Endothelial cell (in vitro differentiated cells): ENCODE results near the gene ADAP2. TPM values are rescaled to one million over a fixed set of nuclear protein-coding genes. Genes with fewer than 3 reads are reported as not detected.

Source experiments
- DNase-seq: peaks from one replicate; pipeline ENCODE4 v3.0.0; 2021; ENCODE audit warnings: low spot score
- H3K27ac Mint-ChIP-seq: one replicate; pipeline ENCODE4 v1.8.0; 2021; ENCODE audit warnings: mixed read lengths, inconsistent platforms; ENCODE audit not compliant: unreplicated experiment
- H3K27me3 Mint-ChIP-seq: one replicate; pipeline ENCODE4 v1.8.0; 2021; ENCODE audit warnings: mild to moderate bottlenecking, moderate library complexity, mixed read lengths, inconsistent platforms; ENCODE audit not compliant: unreplicated experiment
- H3K36me3 Mint-ChIP-seq: one replicate; pipeline ENCODE4 v1.8.0; 2021; ENCODE audit warnings: mild to moderate bottlenecking, low read depth, mixed read lengths, inconsistent platforms; ENCODE audit not compliant: unreplicated experiment
- H3K4me1 Mint-ChIP-seq: one replicate; pipeline ENCODE4 v1.8.0; 2021; ENCODE audit warnings: mild to moderate bottlenecking, mixed read lengths, inconsistent platforms; ENCODE audit not compliant: unreplicated experiment
- H3K4me3 Mint-ChIP-seq: one replicate; pipeline ENCODE4 v1.8.0; 2021; ENCODE audit warnings: mild to moderate bottlenecking, mixed read lengths, inconsistent platforms; ENCODE audit not compliant: unreplicated experiment
- H3K9me3 Mint-ChIP-seq: one replicate; pipeline ENCODE4 v1.8.0; 2021; ENCODE audit warnings: mixed read lengths, inconsistent platforms; ENCODE audit not compliant: unreplicated experiment
- CTCF ChIP-seq: fragments of 200-600 bp; sonication (generic); IDR thresholded peaks from one replicate; pipeline ENCODE4 v1.5.0; 2021; ENCODE audit warnings: antibody characterized with exemption; ENCODE audit not compliant: unreplicated experiment
- long read RNA-seq: library from polyadenylated mRNA; unstranded; transcript quantifications from one replicate; pipeline ENCODE4 v2.0.0, GENCODE V29; 2020; ENCODE audit not compliant: unreplicated experiment
- total RNA-seq: library from RNA; stranded (reverse); fragmentation: NEBNext Ultra II Directional; extraction: Animal tissue kit (Norgen Biotek cat#: 25700); gene quantifications from one replicate; pipeline ENCODE4 v1.2.1, GENCODE V29; 2021; ENCODE audit not compliant: unreplicated experiment

ADAP2 gene
- total RNA-seq: 0.95 TPM
- long read RNA-seq: 0 reads

GRCh38 chr17:30921544-30922196 is at the start of gene ADAP2:
Gene ADAP2, plus strand, starts transcription at chr17:30921945. Its CDS starts 70 bp downstream, at chr17:30922015.
- TF ChIP-seq CTCF: no peak
- peaks cover 15% of the 10 kb centered on the region for H3K27me3 Mint-ChIP-seq
- peaks cover 7% of the 10 kb centered on the region for H3K36me3 Mint-ChIP-seq
- H3K9me3 Mint-ChIP-seq: no peaks in the 10 kb centered on the region
- H3K27ac Mint-ChIP-seq: no peak within 1 kb of the TSS
- peak within 1 kb of the TSS; percentile 89 for H3K4me3 Mint-ChIP-seq
- peak; percentile 29 for DNase-seq
- H3K4me1 Mint-ChIP-seq: peaks cover 12% of the 10 kb centered on the region

- no peak for TF ChIP-seq CTCF
- no peaks in the 10 kb centered on the region for H3K36me3 Mint-ChIP-seq
- DNase-seq: no peak
- no peak overlapping the region for H3K4me3 Mint-ChIP-seq
- H3K27ac Mint-ChIP-seq: no peak overlapping the region
- H3K9me3 Mint-ChIP-seq: no peaks in the 10 kb centered on the region
- H3K4me1 Mint-ChIP-seq: no peaks in the 10 kb centered on the region
- H3K27me3 Mint-ChIP-seq: no peaks in the 10 kb centered on the region
Observed at GRCh38 chr17:30886187-30886586, 35.6 kb upstream of the ADAP2 start.

GRCh38 chr17:30894236-30894635 is 27.5 kb upstream of the ADAP2 start:
- no peak for DNase-seq
- H3K4me1 Mint-ChIP-seq: peaks cover 4% of the 10 kb centered on the region
- H3K4me3 Mint-ChIP-seq: no peak overlapping the region
- H3K27me3 Mint-ChIP-seq: no peaks in the 10 kb centered on the region
- H3K9me3 Mint-ChIP-seq: no peaks in the 10 kb centered on the region
- peaks cover 4% of the 10 kb centered on the region for H3K36me3 Mint-ChIP-seq
- no peak overlapping the region for H3K27ac Mint-ChIP-seq
- TF ChIP-seq CTCF: no peak

- DNase-seq: no peak
- H3K4me1 Mint-ChIP-seq: peaks cover 6% of the 10 kb centered on the region
- H3K27me3 Mint-ChIP-seq: no peaks in the 10 kb centered on the region
- H3K36me3 Mint-ChIP-seq: peaks cover 4% of the 10 kb centered on the region
- no peak overlapping the region for H3K27ac Mint-ChIP-seq
- no peaks in the 10 kb centered on the region for H3K9me3 Mint-ChIP-seq
- no peak overlapping the region for H3K4me3 Mint-ChIP-seq
- no peak for TF ChIP-seq CTCF
Observed at GRCh38 chr17:30897311-30897710, 24.4 kb upstream of the ADAP2 start.

GRCh38 chr17:30905742-30906100 is 16.0 kb upstream of the ADAP2 start:
- peaks cover 1% of the 10 kb centered on the region for H3K27me3 Mint-ChIP-seq
- peak overlapping the region; percentile 90 for H3K27ac Mint-ChIP-seq
- H3K4me3 Mint-ChIP-seq: peak overlapping the region; percentile 99
- H3K9me3 Mint-ChIP-seq: no peaks in the 10 kb centered on the region
- H3K4me1 Mint-ChIP-seq: peaks cover 9% of the 10 kb centered on the region
- DNase-seq: peak; percentile 24
- H3K36me3 Mint-ChIP-seq: peaks cover 7% of the 10 kb centered on the region
- no peak for TF ChIP-seq CTCF
